IMR-90 (cell line): ENCODE measurements around the gene ZDHHC24.

Experiments
- BHLHE40 ChIP-seq: fragments of 150-350 bp; IDR thresholded peaks from 2 replicates; pipeline ENCODE4 v1.6.1; 2016; ENCODE audit warnings: mild to moderate bottlenecking, low read depth, low read length
- CHD1 ChIP-seq: IDR thresholded peaks from 2 replicates; pipeline ENCODE4 v1.6.1; 2012; ENCODE audit warnings: low read depth, low read length, improper control_type of control experiment
- MAFK ChIP-seq: IDR thresholded peaks from 2 replicates; pipeline ENCODE4 v1.6.1; 2012; ENCODE audit warnings: low read depth, low read length, improper control_type of control experiment
- MAZ ChIP-seq: IDR thresholded peaks from 2 replicates; pipeline ENCODE4 v1.6.1; 2012; ENCODE audit warnings: low read depth, mild to moderate bottlenecking, low read length, improper control_type of control experiment, moderate library complexity, borderline replicate concordance
- POLR2A ChIP-seq: IDR thresholded peaks from 2 replicates; pipeline ENCODE4 v1.6.1; 2012; ENCODE audit warnings: mild to moderate bottlenecking, low read depth, low read length
- RAD21 ChIP-seq: IDR thresholded peaks from 2 replicates; pipeline ENCODE4 v1.6.1; 2012; ENCODE audit warnings: low read length, improper control_type of control experiment
- USF2 ChIP-seq: fragments of 150-350 bp; IDR thresholded peaks from 2 replicates; pipeline ENCODE4 v1.6.1; 2017; ENCODE audit warnings: mild to moderate bottlenecking, antibody characterized with exemption, low read length, low read depth
- TF ChIP-seq, protein P1 (sequence below): conservative IDR thresholded peaks from 2 replicates; pipeline ENCODE4 v1.5.1; 2012; ENCODE audit warnings: mild to moderate bottlenecking, low read depth, low read length, improper control_type of control experiment

GRCh38 chr11:66510990-66511339 lies 34.9 kb downstream of the ZDHHC24 start:
- TF ChIP-seq, protein P1, sequence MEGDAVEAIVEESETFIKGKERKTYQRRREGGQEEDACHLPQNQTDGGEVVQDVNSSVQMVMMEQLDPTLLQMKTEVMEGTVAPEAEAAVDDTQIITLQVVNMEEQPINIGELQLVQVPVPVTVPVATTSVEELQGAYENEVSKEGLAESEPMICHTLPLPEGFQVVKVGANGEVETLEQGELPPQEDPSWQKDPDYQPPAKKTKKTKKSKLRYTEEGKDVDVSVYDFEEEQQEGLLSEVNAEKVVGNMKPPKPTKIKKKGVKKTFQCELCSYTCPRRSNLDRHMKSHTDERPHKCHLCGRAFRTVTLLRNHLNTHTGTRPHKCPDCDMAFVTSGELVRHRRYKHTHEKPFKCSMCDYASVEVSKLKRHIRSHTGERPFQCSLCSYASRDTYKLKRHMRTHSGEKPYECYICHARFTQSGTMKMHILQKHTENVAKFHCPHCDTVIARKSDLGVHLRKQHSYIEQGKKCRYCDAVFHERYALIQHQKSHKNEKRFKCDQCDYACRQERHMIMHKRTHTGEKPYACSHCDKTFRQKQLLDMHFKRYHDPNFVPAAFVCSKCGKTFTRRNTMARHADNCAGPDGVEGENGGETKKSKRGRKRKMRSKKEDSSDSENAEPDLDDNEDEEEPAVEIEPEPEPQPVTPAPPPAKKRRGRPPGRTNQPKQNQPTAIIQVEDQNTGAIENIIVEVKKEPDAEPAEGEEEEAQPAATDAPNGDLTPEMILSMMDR = no peak
- no peak for TF ChIP-seq USF2
- no peak for TF ChIP-seq CHD1
- no peak for TF ChIP-seq BHLHE40
- TF ChIP-seq MAZ = no peak
- no peak for TF ChIP-seq POLR2A
- no peak for TF ChIP-seq MAFK
- TF ChIP-seq RAD21 = no peak
